SK-N-SH (cell line): ENCODE data around the gene TIAM1. TPM values are rescaled to one million over a fixed set of nuclear protein-coding genes. Genes with fewer than 3 reads are reported as not detected.

ENCODE experiments used
- CTCF ChIA-PET: fragments of 300-600, 350-600 bp; formaldehyde crosslinking; extraction: SDS; loops from one replicate; lab custom pipeline; 2021; lab: Yijun Ruan, JAX
- POLR2A ChIA-PET: fragments of 350-600 bp; sonication (Branson Sonifier 250); formaldehyde crosslinking; extraction: SDS; loops from one replicate; lab custom pipeline; 2020; ENCODE audit warnings: antibody characterized with exemption, inconsistent platforms; lab: Yijun Ruan, JAX
- DNase-seq: peaks from one replicate; pipeline ENCODE4 v3.0.0; 2012
- H2AFZ ChIP-seq: fragments of 200-600 bp; sonication (generic); 2 replicates; pipeline ENCODE4 v1.8.1; 2016; ENCODE audit warnings: antibody characterized with exemption, mild to moderate bottlenecking, low read depth
- H3F3A ChIP-seq: fragments of 200-600 bp; sonication (generic); replicated peaks from 2 replicates; pipeline ENCODE3; 2016; ENCODE audit warnings: antibody characterized with exemption, mild to moderate bottlenecking; ENCODE audit not compliant: insufficient read depth
- H3K27ac ChIP-seq, 2 experiments: fragments of 200-500 bp in 1 of 2; fragments of 200-600 bp in 1 of 2; sonication (Bioruptor generic) in 1 of 2; sonication (generic), shearing (Covaris generic) in 1 of 2; 2 replicates each; pipeline versions ENCODE4 v1.5.1 to v1.6.1; 2014 to 2016; ENCODE audit warnings: low read depth in 2 of 2, inconsistent platforms in 1 of 2, low read length in 1 of 2, mild to moderate bottlenecking in 1 of 2, mixed read lengths in 1 of 2
- H3K27me3 ChIP-seq: fragments of 200-600 bp; sonication (generic), shearing (Covaris generic); 2 replicates; pipeline ENCODE4 v1.6.1; 2016; ENCODE audit warnings: mixed run types; ENCODE audit not compliant: insufficient read depth
- H3K36me3 ChIP-seq, 2 experiments: fragments of 200-500 bp in 1 of 2; fragments of 200-600 bp in 1 of 2; sonication (Bioruptor generic) in 1 of 2; sonication (generic) in 1 of 2; replicated peaks in 1 of 2; 2 replicates each; pipeline versions ENCODE3 to v1.5.1; 2014 to 2016; ENCODE audit warnings: low read length in 1 of 2, mild to moderate bottlenecking in 1 of 2; ENCODE audit not compliant: insufficient read depth in 2 of 2, control insufficient read depth in 1 of 2
- H3K4me1 ChIP-seq, 2 experiments: fragments of 200-500 bp in 1 of 2; fragments of 200-600 bp in 1 of 2; sonication (Bioruptor generic) in 1 of 2; sonication (generic), shearing (Covaris generic) in 1 of 2; 2 replicates each; pipeline versions ENCODE4 v1.5.1 to v1.6.1; 2014 to 2016; ENCODE audit warnings: low read depth in 1 of 2, low read length in 1 of 2, mixed run types in 1 of 2; ENCODE audit not compliant: insufficient read depth in 2 of 2, control insufficient read depth in 1 of 2
- H3K4me2 ChIP-seq: fragments of 200-600 bp; sonication (generic), shearing (Covaris generic); 2 replicates; pipeline ENCODE4 v1.6.1; 2017; ENCODE audit warnings: mixed run types
- H3K4me3 ChIP-seq, 2 experiments: fragments of 200-500 bp in 1 of 2; fragments of 200-600 bp in 1 of 2; sonication (Bioruptor generic) in 1 of 2; sonication (generic), shearing (Covaris generic) in 1 of 2; 2 replicates each; pipeline versions ENCODE4 v1.5.1 to v1.8.1; 2014 to 2016; ENCODE audit warnings: low read depth in 2 of 2, inconsistent platforms in 1 of 2, low read length in 1 of 2, mild to moderate bottlenecking in 1 of 2, mixed read lengths in 1 of 2, moderate library complexity in 1 of 2
- H3K79me2 ChIP-seq: fragments of 200-600 bp; sonication (generic); 2 replicates; pipeline ENCODE4 v1.8.1; 2017; ENCODE audit warnings: mild to moderate bottlenecking; ENCODE audit not compliant: insufficient read depth
- H3K9ac ChIP-seq: fragments of 200-600 bp; sonication (generic); 2 replicates; pipeline ENCODE4 v1.6.1; 2017; ENCODE audit warnings: mixed run types
- H3K9me2 ChIP-seq: fragments of 200-600 bp; sonication (generic); 2 replicates; pipeline ENCODE4 v1.6.1; 2017; ENCODE audit warnings: mixed run types
- H3K9me3 ChIP-seq: fragments of 200-600 bp; sonication (generic); 2 replicates; pipeline ENCODE4 v1.6.1; 2017; ENCODE audit warnings: mixed run types, mild to moderate bottlenecking, moderate library complexity
- H4K20me1 ChIP-seq: fragments of 200-600 bp; sonication (generic); 2 replicates; pipeline ENCODE4 v1.6.1; 2017; ENCODE audit warnings: mild to moderate bottlenecking, mixed run types; ENCODE audit not compliant: insufficient read depth
- CHD2 ChIP-seq: fragments of 150-350 bp; IDR thresholded peaks from 2 replicates; pipeline ENCODE4 v1.6.1; 2018; ENCODE audit warnings: low read length; ENCODE audit not compliant: partially characterized antibody
- FOXJ3 ChIP-seq: sonication (generic); formaldehyde crosslinking; IDR thresholded peaks from 2 replicates; pipeline ENCODE4 v1.5.1; 2020; ENCODE audit warnings: mild to moderate bottlenecking, missing genetic modification reagents
- IRF3 ChIP-seq: fragments of 150-350 bp; IDR thresholded peaks from 2 replicates; pipeline ENCODE4 v1.6.1; 2016; ENCODE audit warnings: mild to moderate bottlenecking, low read depth, low read length
- MAX ChIP-seq: IDR thresholded peaks from 2 replicates; pipeline ENCODE4 v1.4.0; 2012; ENCODE audit warnings: low read depth
- MXI1 ChIP-seq: IDR thresholded peaks from 2 replicates; pipeline ENCODE4 v1.6.1; 2012; ENCODE audit warnings: mild to moderate bottlenecking, low read depth, low read length, improper control_type of control experiment
- RAD21 ChIP-seq: IDR thresholded peaks from 2 replicates; pipeline ENCODE4 v1.6.1; 2012; ENCODE audit warnings: mild to moderate bottlenecking, low read length
- REST ChIP-seq: IDR thresholded peaks from 2 replicates; pipeline ENCODE4 v1.6.1; 2012; ENCODE audit warnings: mild to moderate bottlenecking, low read depth, low read length, moderate library complexity
- RFX5 ChIP-seq: IDR thresholded peaks from 2 replicates; pipeline ENCODE4 v1.6.1; 2012; ENCODE audit warnings: mild to moderate bottlenecking, improper control_type of control experiment, low read length
- RXRA ChIP-seq: IDR thresholded peaks from 2 replicates; pipeline ENCODE4 v1.4.0; 2012; ENCODE audit warnings: low read depth, mild to moderate bottlenecking, borderline replicate concordance
- SIN3A ChIP-seq: IDR thresholded peaks from 2 replicates; pipeline ENCODE4 v1.6.1; 2012; ENCODE audit warnings: low read depth, mild to moderate bottlenecking, low read length, moderate library complexity, borderline replicate concordance
- SMC3 ChIP-seq: IDR thresholded peaks from 2 replicates; pipeline ENCODE4 v1.6.1; 2012; ENCODE audit warnings: low read depth, low read length, improper control_type of control experiment
- USF2 ChIP-seq: fragments of 150-350 bp; IDR thresholded peaks from 2 replicates; pipeline ENCODE4 v1.6.1; 2017; ENCODE audit warnings: antibody characterized with exemption, low read length, low read depth, borderline replicate concordance
- YY1 ChIP-seq: IDR thresholded peaks from 2 replicates; pipeline ENCODE4 v1.4.0; 2012; ENCODE audit warnings: low read depth, mild to moderate bottlenecking
- ZBTB33 ChIP-seq: IDR thresholded peaks from 2 replicates; pipeline ENCODE4 v1.4.0; 2012; ENCODE audit warnings: low read depth, borderline replicate concordance
- WGBS: methylation state at CpG from one replicate; pipeline ENCODE4 v1.1.6; 2017; ENCODE audit warnings: low lambda C conversion rate; 5-methylcytosine and 5-hydroxymethylcytosine counted together
- polyA plus RNA-seq, 3 experiments: library from polyadenylated mRNA; depleted of rRNA; stranded (reverse); fragments of >200 nt; gene quantifications; 2 replicates each; pipeline ENCODE4 v1.2.3, GENCODE V29; 2012

The TIAM1 gene
- polyA plus RNA-seq, 1 of the 3 experiments (the other 2 are of a cell fraction) = 1.7 TPM

- no peak overlapping the region for H3K27ac ChIP-seq
- no peaks in the 10 kb centered on the region for H3K79me2 ChIP-seq
- no peaks in the 10 kb centered on the region for H3K9me2 ChIP-seq
- ChIA-PET CTCF (no interaction called here), POLR2A (no interaction called here)
- TF ChIP-seq RXRA = no peak
- no peak for TF ChIP-seq CHD2
- no peak for TF ChIP-seq SIN3A
- no peak for TF ChIP-seq SMC3
- no peak for TF ChIP-seq REST
- no peak for TF ChIP-seq MAX
- no peak for TF ChIP-seq YY1
- no peak for TF ChIP-seq MXI1
- no peak for TF ChIP-seq RAD21
- no peak for TF ChIP-seq ZBTB33
- no peak for TF ChIP-seq FOXJ3 (CRISPR knock-in tag)
- TF ChIP-seq USF2 = no peak
- no peak for TF ChIP-seq IRF3
- no peak for TF ChIP-seq RFX5
- H3K9ac ChIP-seq = no peak overlapping the region
- DNase-seq = no peak
- H3F3A ChIP-seq = no peaks in the 10 kb centered on the region
- no peaks in the 10 kb centered on the region for H4K20me1 ChIP-seq
- H2AFZ ChIP-seq = no peak overlapping the region
- no peaks in the 10 kb centered on the region for H3K27me3 ChIP-seq
- 0 out of 4 replicates have a peak, but pooled peaks cover 0 to 3% of the 10 kb centered on the region in 2 experiments for H3K4me1 ChIP-seq
- no peak overlapping the region for H3K4me2 ChIP-seq
- no peaks in the 10 kb centered on the region for H3K9me3 ChIP-seq
- 85% methylated on average over 13 of the region's 15 CpGs for WGBS
- H3K4me3 ChIP-seq = no peak overlapping the region
- H3K36me3 ChIP-seq = no peaks in the 10 kb centered on the region
These were observed 44.5 kb downstream of the TIAM1 start for GRCh38 chr21:31299291-31300147.
